Endothelial cell of umbilical vein (primary cell): ENCODE measurements around the gene EML1. TPM values are rescaled to one million over a fixed set of nuclear protein-coding genes. Genes with fewer than 3 reads are reported as not detected.

Experiments used
- BruUV-seq: library from RNA; stranded (reverse); fragments of 400-500 nt; replicated peaks from 2 replicates; lab custom pipeline; 2021; lab: Mats Ljungman, UMichigan
- CTCF ChIA-PET: fragments of 300-600, 350-600 bp; sonication (Branson Sonifier 250); formaldehyde crosslinking; loops from one replicate; lab custom pipeline; 2021; ENCODE audit warnings: antibody characterized with exemption, inconsistent platforms; lab: Charles Lee
- POLR2A ChIA-PET: fragments of 300-600, 350-600 bp; sonication (Branson Sonifier 250); formaldehyde crosslinking; loops from one replicate; lab custom pipeline; 2021; ENCODE audit warnings: antibody characterized with exemption, inconsistent platforms; lab: Charles Lee
- DNase-seq: peaks from one replicate; pipeline ENCODE4 v3.0.0-alpha.2; 2011; ENCODE audit warnings: low read depth, low spot score
- FAIRE-seq: peaks from 2 replicates; lab custom pipeline; 2011; peaks lifted over from hg19 to GRCh38; lab: Jason Lieb, UNC
- H2AFZ ChIP-seq: 2 replicates; pipeline ENCODE4 v1.6.0; 2012; ENCODE audit warnings: low read depth, low read length, control low read depth, inconsistent platforms
- H3K27ac ChIP-seq: 2 replicates; pipeline ENCODE4 v1.5.1; 2011; ENCODE audit warnings: low read depth, mild to moderate bottlenecking, control low read depth, low read length, moderate library complexity; ENCODE audit not compliant: insufficient read depth
- H3K27me3 ChIP-seq, 2 experiments: 2 replicates each; pipeline versions ENCODE4 v1.6.0 to v1.6.1; 2011; ENCODE audit warnings: low read length in 2 of 2, mixed read lengths in 1 of 2; ENCODE audit not compliant: control insufficient read depth in 2 of 2, insufficient read depth in 2 of 2
- H3K36me3 ChIP-seq, 2 experiments: 2 replicates in 1 of 2; 3 replicates in 1 of 2; pipeline ENCODE4 v1.5.1; 2011; ENCODE audit warnings: low read length in 2 of 2, mild to moderate bottlenecking in 1 of 2, moderate library complexity in 1 of 2; ENCODE audit not compliant: control insufficient read depth in 2 of 2, insufficient read depth in 2 of 2; ENCODE audit errors: extremely low read depth in 1 of 2
- H3K4me1 ChIP-seq: 3 replicates; pipeline ENCODE4 v1.5.1; 2011; ENCODE audit warnings: mild to moderate bottlenecking, low read length; ENCODE audit not compliant: control insufficient read depth, insufficient read depth; ENCODE audit errors: extremely low read depth
- H3K4me2 ChIP-seq: 2 replicates; pipeline ENCODE4 v1.6.1; 2011; ENCODE audit warnings: low read length, control low read depth, mixed read lengths; ENCODE audit not compliant: insufficient read depth
- H3K4me3 ChIP-seq, 3 experiments: fragments of 200-600 bp in 1 of 3; sonication (generic), shearing (Covaris generic) in 1 of 3; replicated peaks in 1 of 3; 2 replicates each; pipeline ENCODE4 v1.5.1; 2011 to 2016; ENCODE audit warnings: control low read depth in 3 of 3, low read length in 3 of 3, mild to moderate bottlenecking in 2 of 3, inconsistent platforms in 1 of 3, low read depth in 1 of 3, moderate library complexity in 1 of 3; ENCODE audit not compliant: insufficient read depth in 1 of 3
- H3K79me2 ChIP-seq: 2 replicates; pipeline ENCODE4 v1.6.0; 2012; ENCODE audit warnings: low read length, inconsistent platforms; ENCODE audit not compliant: control insufficient read depth, insufficient read depth
- H3K9ac ChIP-seq: replicated peaks from 2 replicates; pipeline ENCODE3; 2011; ENCODE audit warnings: low read length, control low read depth; ENCODE audit not compliant: insufficient read depth; ENCODE audit errors: extremely low read depth
- H3K9me1 ChIP-seq: replicated peaks from 3 replicates; pipeline ENCODE4 v1.6.0; 2011; ENCODE audit warnings: mild to moderate bottlenecking, low read length; ENCODE audit not compliant: control insufficient read depth, insufficient read depth; ENCODE audit errors: extremely low read depth
- H3K9me3 ChIP-seq: replicated peaks from 2 replicates; pipeline ENCODE4 v1.5.1; 2012; ENCODE audit warnings: low read length, inconsistent platforms; ENCODE audit not compliant: control insufficient read depth, insufficient read depth
- H4K20me1 ChIP-seq: replicated peaks from 2 replicates; pipeline ENCODE3; 2011; ENCODE audit warnings: mild to moderate bottlenecking, low read length; ENCODE audit not compliant: control insufficient read depth, insufficient read depth; ENCODE audit errors: extremely low read depth
- CTCF ChIP-seq, 2 donors: IDR thresholded peaks; 1 replicate in 1 of 2; 2 replicates in 1 of 2; pipeline ENCODE4 v1.5.1; 2011; ENCODE audit warnings: low read length in 2 of 2, mild to moderate bottlenecking in 2 of 2, moderate library complexity in 2 of 2, control low read depth in 1 of 2, inconsistent platforms in 1 of 2, low read depth in 1 of 2; ENCODE audit not compliant: insufficient read depth in 1 of 2; ENCODE audit errors: extremely low read depth in 1 of 2
- GATA2 ChIP-seq: IDR thresholded peaks from 2 replicates; pipeline ENCODE4 v1.7.0; 2011; ENCODE audit warnings: low read depth, mild to moderate bottlenecking, moderate library complexity, mixed read lengths, low read length; ENCODE audit not compliant: insufficient read length, insufficient read depth
- JUN ChIP-seq: IDR thresholded peaks from 2 replicates; pipeline ENCODE4 v1.6.1; 2011; ENCODE audit warnings: borderline replicate concordance, low read depth; ENCODE audit not compliant: insufficient read length, insufficient read depth
- MYC ChIP-seq: IDR thresholded peaks from one replicate; pipeline ENCODE4 v1.6.1; 2011; ENCODE audit warnings: mild to moderate bottlenecking, low read depth, low read length
- POLR2AphosphoS5 ChIP-seq: IDR thresholded peaks from 2 replicates; pipeline ENCODE4 v1.6.1; 2012; ENCODE audit warnings: low read depth, mild to moderate bottlenecking, control low read depth, low read length, moderate library complexity; ENCODE audit not compliant: insufficient read depth
- dilution Hi-C: fragments of 300-500 bp; cut with MboI; formaldehyde crosslinking; loops from one replicate; pipeline ENCODE4 v1.15.0; 2019; ENCODE audit warnings: low sequenced_read_pairs; ENCODE audit not compliant: extremely low pct_ligation_motif_present
- intact Hi-C: fragments of 100-400 bp; cut with micrococcal nuclease; formaldehyde crosslinking; loops from one replicate; pipeline ENCODE4 v1.10.0; 2022
- polyA plus RNA-seq, 4 experiments: library from polyadenylated mRNA; depleted of rRNA in 3 of 4; stranded (reverse) in 3 of 4; unstranded in 1 of 4; fragments of >200 nt; gene quantifications; 2 replicates each; pipeline versions ENCODE4 v1.2.1 to v1.2.3, GENCODE V29; 2011 to 2012; ENCODE audit warnings: missing spikeins in 1 of 4
- total RNA-seq: library from RNA; stranded (reverse); gene quantifications from 2 replicates; pipeline ENCODE4 v1.2.3, GENCODE V29; 2021

Gene EML1
- total and polyA plus RNA-seq, 2 donors (not counting 3 experiments of a cell fraction or from before 2014, with no cell fraction given) = 22.9 to 33.0 TPM

GRCh38 chr14:99908653-99909250 is 115.5 kb downstream of the EML1 start:
- Histone ChIP-seq H3K4me2 (no peak overlapping the region), H4K20me1 (no peaks in the 10 kb centered on the region), H3K9me3 (no peaks in the 10 kb centered on the region), H3K9me1 (no peaks in the 10 kb centered on the region), H2AFZ (no peak overlapping the region), H3K27me3 (no peaks in the 10 kb centered on the region), H3K27ac (no peak overlapping the region), H3K4me1 (no peaks in the 10 kb centered on the region), H3K4me3 (no peak overlapping the region), H3K36me3 (peaks cover 8 to 10% of the 10 kb centered on the region in 2 experiments), H3K79me2 (no peaks in the 10 kb centered on the region), H3K9ac (no peak overlapping the region)
- no peak for FAIRE-seq
- dilution Hi-C loops = no loop called here
- TF ChIP-seq GATA2 = no peak
- no peak for DNase-seq
- POLR2A ChIA-PET = no interaction called here
- CTCF ChIA-PET = interaction anchor here (1.2 kb wide), 1 partner anchor 9 kb away, joined by 3 read pairs; no protein-coding TSS in a partner anchor
- no TSS peak for BruUV-seq
- intact Hi-C loops = no loop called here

- intact Hi-C loops = no loop called here
- H3K27me3 ChIP-seq = no peaks in the 10 kb centered on the region
- peaks cover 8 to 14% of the 10 kb centered on the region in 2 experiments for H3K36me3 ChIP-seq
- H3K79me2 ChIP-seq = no peaks in the 10 kb centered on the region
- H2AFZ ChIP-seq = no peak overlapping the region
- no TSS peak for BruUV-seq
- CTCF ChIA-PET = interaction anchor here (1.2 kb wide), 1 partner anchor 10 kb away, joined by 3 read pairs; no protein-coding TSS in a partner anchor
- no peaks in the 10 kb centered on the region for H3K9me3 ChIP-seq
- H3K9ac ChIP-seq = no peak overlapping the region
- POLR2A ChIA-PET = no interaction called here
- no peak for TF ChIP-seq JUN
- TF ChIP-seq CTCF (IDR thresholded peaks at IDR 0.05; ENCODE audit: extremely low read depth in 1 of 2, insufficient read depth in 1 of 2, low read depth in 1 of 2, low read length in 2 of 2) = no peak
- no peak for TF ChIP-seq POLR2AphosphoS5
- no peak for TF ChIP-seq MYC
- H3K27ac ChIP-seq = no peak overlapping the region
- H3K9me1 ChIP-seq = no peaks in the 10 kb centered on the region
- FAIRE-seq (no peak), DNase-seq (no peak)
- H3K4me2 ChIP-seq = no peak overlapping the region
- no peak overlapping the region for H3K4me3 ChIP-seq
- dilution Hi-C loops = no loop called here
- H3K4me1 ChIP-seq = no peaks in the 10 kb centered on the region
- no peaks in the 10 kb centered on the region for H4K20me1 ChIP-seq
Observed at GRCh38 chr14:99909513-99910064, 116.4 kb downstream of the EML1 start.
